ENCODE data around the gene PLCL2.

The PLCL2 gene

GRCh38 chr3:16927485-16927884 is 42.7 kb downstream of the PLCL2 start:
- Histone ChIP-seq H3K79me2 (ENCODE audit: insufficient read depth, low read length) (peaks cover 27% of the 10 kb centered on the region), H4K20me1 (ENCODE audit: insufficient read depth, low read length) (peaks cover 10% of the 10 kb centered on the region), H3K27ac (ENCODE audit: low read length) (no peak overlapping the region), H3K4me1 (ENCODE audit: insufficient read depth, low read length) (no peaks in the 10 kb centered on the region), H3K27me3 (ENCODE audit: insufficient read depth, low read length, poor library complexity) (no peaks in the 10 kb centered on the region), H3K9ac (ENCODE audit: low read depth, low read length) (no peak overlapping the region), H3K4me3 (ENCODE audit: low read depth in 1 of 2, low read length in 2 of 2) (no peak overlapping the region), H3K36me3 (ENCODE audit: insufficient read depth, low read length) (no peaks in the 10 kb centered on the region), H3K4me2 (ENCODE audit: insufficient read depth, low read length) (no peak overlapping the region), H2AFZ (ENCODE audit: low read depth, low read length) (no peak overlapping the region), H3K9me3 (ENCODE audit: insufficient read depth, low read length, severe bottlenecking) (peaks cover 7% of the 10 kb centered on the region)
- TF ChIP-seq CTCF (IDR thresholded peaks at IDR 0.05; ENCODE audit: borderline replicate concordance, extremely low read depth, low read length, poor library complexity, severe bottlenecking) (peak; percentile 24), EZH2 (IDR thresholded peaks at IDR 0.05; ENCODE audit: borderline replicate concordance, low read depth, low read length, severe bottlenecking) (no peak)
- ATAC-seq (ENCODE audit: insufficient read depth, low read depth) (peak; percentile 53; the same call in 1 of the 3 replicates), DNase-seq (no peak)

- Histone ChIP-seq H2AFZ (ENCODE audit: low read depth, low read length) (no peak overlapping the region), H3K9me3 (ENCODE audit: insufficient read depth, low read length, severe bottlenecking) (peaks cover 4% of the 10 kb centered on the region), H3K4me2 (ENCODE audit: insufficient read depth, low read length) (no peak overlapping the region), H3K27ac (ENCODE audit: low read length) (no peak overlapping the region), H3K9ac (ENCODE audit: low read depth, low read length) (no peak overlapping the region), H3K27me3 (ENCODE audit: insufficient read depth, low read length, poor library complexity) (no peaks in the 10 kb centered on the region), H3K4me1 (ENCODE audit: insufficient read depth, low read length) (no peaks in the 10 kb centered on the region), H3K79me2 (ENCODE audit: insufficient read depth, low read length) (peaks cover 25% of the 10 kb centered on the region), H3K4me3 (ENCODE audit: low read depth in 1 of 2, low read length in 2 of 2) (no peak overlapping the region), H3K36me3 (ENCODE audit: insufficient read depth, low read length) (no peaks in the 10 kb centered on the region), H4K20me1 (ENCODE audit: insufficient read depth, low read length) (peaks cover 10% of the 10 kb centered on the region)
- no peak for ATAC-seq (ENCODE audit: insufficient read depth, low read depth)
- no peak for TF ChIP-seq CTCF (IDR thresholded peaks at IDR 0.05; ENCODE audit: borderline replicate concordance, extremely low read depth, low read length, poor library complexity, severe bottlenecking)
- DNase-seq = no peak
Measured at GRCh38 chr3:16928386-16929132, 43.8 kb downstream of the PLCL2 start.

GRCh38 chr3:16929311-16929710 is 44.6 kb downstream of the PLCL2 start:
- DNase-seq (no peak), ATAC-seq (ENCODE audit: insufficient read depth, low read depth) (no peak)
- Histone ChIP-seq H3K27me3 (ENCODE audit: insufficient read depth, low read length, poor library complexity) (no peaks in the 10 kb centered on the region), H2AFZ (ENCODE audit: low read depth, low read length) (no peak overlapping the region), H3K9ac (ENCODE audit: low read depth, low read length) (no peak overlapping the region), H3K27ac (ENCODE audit: low read length) (no peak overlapping the region), H3K4me2 (ENCODE audit: insufficient read depth, low read length) (no peak overlapping the region), H3K36me3 (ENCODE audit: insufficient read depth, low read length) (no peaks in the 10 kb centered on the region), H3K4me3 (ENCODE audit: low read depth in 1 of 2, low read length in 2 of 2) (no peak overlapping the region), H4K20me1 (ENCODE audit: insufficient read depth, low read length) (peaks cover 10% of the 10 kb centered on the region), H3K4me1 (ENCODE audit: insufficient read depth, low read length) (no peaks in the 10 kb centered on the region), H3K79me2 (ENCODE audit: insufficient read depth, low read length) (peaks cover 25% of the 10 kb centered on the region), H3K9me3 (ENCODE audit: insufficient read depth, low read length, severe bottlenecking) (peaks cover 4% of the 10 kb centered on the region)
- TF ChIP-seq CTCF (IDR thresholded peaks at IDR 0.05; ENCODE audit: borderline replicate concordance, extremely low read depth, low read length, poor library complexity, severe bottlenecking) (no peak), EZH2 (IDR thresholded peaks at IDR 0.05; ENCODE audit: borderline replicate concordance, low read depth, low read length, severe bottlenecking) (no peak)

All from DND-41 (cell line).